ENCODE results near the gene ZBED1.
"Not testable (repeated sequence)": the region's sequence is repeated elsewhere in the genome, so short reads cannot be mapped to it uniquely, and the experiment has no call there.

ZBED1 gene

GRCh38 chrX:2500803-2501558 lies at the start of gene ZBED1, which contains the start of gene DHRSX:
Gene ZBED1, minus strand, starts transcription at chrX:2500976. Its CDS starts 10,257 bp downstream, at chrX:2490719.
Gene DHRSX, minus strand, starts transcription at chrX:2500976. Its CDS starts 51 bp downstream, at chrX:2500925.
- peak; percentile 32 to 42 for DNase-seq (ENCODE audit: low read depth in 2 of 2)

GRCh38 chrX:2549876-2550275 lies 49.1 kb upstream of the ZBED1 start:
- no peak for DNase-seq (ENCODE audit: low read depth in 2 of 2)

- no peak for DNase-seq (ENCODE audit: low read depth in 2 of 2)
Measured at GRCh38 chrX:2548711-2549423, 48.1 kb upstream of the ZBED1 start.

GRCh38 chrX:2547736-2548135 lies 47.0 kb upstream of the ZBED1 start:
- no peak for DNase-seq (ENCODE audit: low read depth in 2 of 2)

GRCh38 chrX:2546496-2546895 lies 45.7 kb upstream of the ZBED1 start:
- DNase-seq (ENCODE audit: low read depth in 2 of 2) = no peak

- no peak for DNase-seq (ENCODE audit: low read depth in 2 of 2)
Measured at GRCh38 chrX:2545144-2545543, 44.4 kb upstream of the ZBED1 start.

GRCh38 chrX:2542826-2543521 lies 42.2 kb upstream of the ZBED1 start:
- no peak for DNase-seq (ENCODE audit: low read depth in 2 of 2)

GRCh38 chrX:2541603-2542002 lies 40.8 kb upstream of the ZBED1 start:
- no peak for DNase-seq (ENCODE audit: low read depth in 2 of 2)

GRCh38 chrX:2540426-2540947 lies 39.7 kb upstream of the ZBED1 start:
- no peak for DNase-seq (ENCODE audit: low read depth in 2 of 2)

- DNase-seq (ENCODE audit: low read depth in 2 of 2) = no peak
Measured at GRCh38 chrX:2539586-2539985, 38.8 kb upstream of the ZBED1 start.

- no peak for DNase-seq (ENCODE audit: low read depth in 2 of 2)
Measured at GRCh38 chrX:2538031-2538757, 37.4 kb upstream of the ZBED1 start.

- no peak for DNase-seq (ENCODE audit: low read depth in 2 of 2)
Measured at GRCh38 chrX:2536974-2537373, 36.2 kb upstream of the ZBED1 start.

- DNase-seq (ENCODE audit: low read depth in 2 of 2) = no peak
Measured at GRCh38 chrX:2536141-2536540, 35.4 kb upstream of the ZBED1 start.

- DNase-seq (ENCODE audit: low read depth in 2 of 2) = not testable (repeated sequence)
Measured at GRCh38 chrX:2534261-2535021, 33.7 kb upstream of the ZBED1 start.

- no peak for DNase-seq (ENCODE audit: low read depth in 2 of 2)
Measured at GRCh38 chrX:2533424-2533823, 32.6 kb upstream of the ZBED1 start.

GRCh38 chrX:2526390-2526789 lies 25.6 kb upstream of the ZBED1 start:
- no peak for DNase-seq (ENCODE audit: low read depth in 2 of 2)

- no peak for DNase-seq (ENCODE audit: low read depth in 2 of 2)
Measured at GRCh38 chrX:2523911-2524310, 23.1 kb upstream of the ZBED1 start.

- no peak for DNase-seq (ENCODE audit: low read depth in 2 of 2)
Measured at GRCh38 chrX:2521927-2522386, 21.2 kb upstream of the ZBED1 start.

- DNase-seq (ENCODE audit: low read depth in 2 of 2) = no peak
Measured at GRCh38 chrX:2521092-2521926, 20.5 kb upstream of the ZBED1 start.

GRCh38 chrX:2520539-2520938 lies 19.8 kb upstream of the ZBED1 start:
- DNase-seq (ENCODE audit: low read depth in 2 of 2) = no peak

Data from stimulated activated CD4-positive, alpha-beta T cell treated with anti-CD3 and anti-CD28 coated beads, Interleukin-4, amount 100 ng/mL, for 48 hours (primary cell).